Epithelial cell of proximal tubule (primary cell): Measurements from ENCODE around the gene KCTD17. TPM values are rescaled to one million over a fixed set of nuclear protein-coding genes. Genes with fewer than 3 reads are reported as not detected.

Experiments
- DNase-seq: peaks from one replicate; pipeline ENCODE4 v3.0.0-alpha.2; 2011; ENCODE audit warnings: low read depth
- H3K4me3 ChIP-seq: 2 replicates; pipeline ENCODE4 v1.5.1; 2011; ENCODE audit warnings: low read depth, mild to moderate bottlenecking, low read length
- total RNA-seq: library from RNA; depleted of rRNA; stranded (reverse); fragments of >200 nt; gene quantifications from 2 replicates; pipeline ENCODE4 v1.2.3, GENCODE V29; 2015
- TF ChIP-seq, protein P1 (sequence below): conservative IDR thresholded peaks from 2 replicates; pipeline ENCODE4 v1.5.1; 2012; ENCODE audit warnings: low read depth, mild to moderate bottlenecking, low read length

Gene KCTD17
- total RNA-seq, 1 donor from 2014 or later = 35.9 TPM

DNA sequence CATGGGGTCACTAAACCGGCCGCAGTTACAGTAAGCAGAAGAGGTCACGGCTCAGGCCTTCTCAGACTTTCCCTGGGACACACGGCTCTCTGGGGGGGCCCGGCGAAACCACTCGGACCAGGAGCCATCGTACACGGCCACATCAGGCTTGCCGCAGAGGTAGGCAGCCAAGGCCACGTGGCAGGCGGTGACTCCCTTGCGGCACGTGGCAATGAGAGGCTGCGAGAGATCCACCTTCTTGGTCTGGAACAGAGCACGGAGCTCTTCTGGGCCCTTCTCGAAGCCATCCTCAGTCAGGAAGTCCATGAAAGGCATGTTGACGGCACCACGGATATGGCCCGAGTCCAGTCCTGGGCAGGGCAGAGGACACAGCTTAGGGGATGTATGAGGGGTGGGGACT is 40.6 kb upstream of the KCTD17 start:
- no peak for DNase-seq
- TF ChIP-seq, protein P1, sequence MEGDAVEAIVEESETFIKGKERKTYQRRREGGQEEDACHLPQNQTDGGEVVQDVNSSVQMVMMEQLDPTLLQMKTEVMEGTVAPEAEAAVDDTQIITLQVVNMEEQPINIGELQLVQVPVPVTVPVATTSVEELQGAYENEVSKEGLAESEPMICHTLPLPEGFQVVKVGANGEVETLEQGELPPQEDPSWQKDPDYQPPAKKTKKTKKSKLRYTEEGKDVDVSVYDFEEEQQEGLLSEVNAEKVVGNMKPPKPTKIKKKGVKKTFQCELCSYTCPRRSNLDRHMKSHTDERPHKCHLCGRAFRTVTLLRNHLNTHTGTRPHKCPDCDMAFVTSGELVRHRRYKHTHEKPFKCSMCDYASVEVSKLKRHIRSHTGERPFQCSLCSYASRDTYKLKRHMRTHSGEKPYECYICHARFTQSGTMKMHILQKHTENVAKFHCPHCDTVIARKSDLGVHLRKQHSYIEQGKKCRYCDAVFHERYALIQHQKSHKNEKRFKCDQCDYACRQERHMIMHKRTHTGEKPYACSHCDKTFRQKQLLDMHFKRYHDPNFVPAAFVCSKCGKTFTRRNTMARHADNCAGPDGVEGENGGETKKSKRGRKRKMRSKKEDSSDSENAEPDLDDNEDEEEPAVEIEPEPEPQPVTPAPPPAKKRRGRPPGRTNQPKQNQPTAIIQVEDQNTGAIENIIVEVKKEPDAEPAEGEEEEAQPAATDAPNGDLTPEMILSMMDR = no peak
- H3K4me3 ChIP-seq = no peak overlapping the region

DNA sequence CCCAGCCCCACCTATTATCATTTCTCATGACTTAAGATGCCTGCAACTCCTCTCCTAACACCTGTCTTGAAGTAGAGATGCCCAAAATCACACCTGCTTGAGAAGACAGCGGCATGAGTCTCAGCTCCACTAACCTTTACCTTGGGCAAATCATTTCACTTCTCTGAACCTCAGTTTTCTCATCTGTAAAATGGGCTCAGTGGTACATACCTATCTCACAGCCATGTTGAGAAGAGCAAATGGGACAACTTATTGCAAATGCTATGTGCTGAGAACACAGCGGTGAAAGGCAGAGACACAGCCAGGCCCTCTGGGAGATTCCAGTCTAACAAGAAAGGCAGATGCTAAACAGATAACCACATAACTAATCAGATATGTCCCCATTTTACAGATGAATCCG is 40.1 kb upstream of the KCTD17 start:
- TF ChIP-seq, protein P1 = no peak

DNA sequence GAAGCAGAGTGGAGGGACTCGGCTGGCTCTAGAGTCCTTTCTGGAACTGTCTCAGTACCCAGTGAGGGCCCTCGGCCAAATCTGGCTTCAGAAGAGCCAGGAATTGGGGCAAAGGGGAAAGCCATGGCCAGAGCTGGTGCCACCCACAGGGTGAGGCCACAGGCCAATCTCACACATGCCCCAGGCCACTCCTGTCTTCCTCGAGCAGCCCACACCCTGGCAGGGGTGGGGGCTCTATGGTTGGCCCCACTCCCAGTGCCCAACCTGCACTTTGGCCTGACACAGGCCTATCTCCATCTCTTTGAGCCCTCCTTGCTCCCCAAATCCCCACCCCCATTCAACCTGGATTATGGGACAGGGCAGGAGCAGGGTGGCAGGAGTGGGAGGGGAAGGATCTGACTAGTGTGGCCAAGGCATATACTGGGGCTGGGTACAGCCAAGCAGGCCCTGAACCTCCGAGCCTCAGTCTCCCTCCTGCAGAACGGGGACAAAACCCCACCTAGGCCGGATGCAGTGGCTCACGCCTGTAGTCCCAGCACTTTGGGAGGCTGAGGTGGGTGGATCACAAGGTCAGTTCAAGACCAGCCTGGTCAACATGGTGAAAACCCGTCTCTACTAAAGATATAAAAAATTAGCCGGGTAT is 39.2 kb upstream of the KCTD17 start:
- TF ChIP-seq, protein P1 = no peak
- DNase-seq = no peak
- H3K4me3 ChIP-seq = no peak overlapping the region

More for the DNA sequence above, 40.1 kb upstream of the KCTD17 start:
- H3K4me3 ChIP-seq = no peak overlapping the region
- DNase-seq = no peak

DNA sequence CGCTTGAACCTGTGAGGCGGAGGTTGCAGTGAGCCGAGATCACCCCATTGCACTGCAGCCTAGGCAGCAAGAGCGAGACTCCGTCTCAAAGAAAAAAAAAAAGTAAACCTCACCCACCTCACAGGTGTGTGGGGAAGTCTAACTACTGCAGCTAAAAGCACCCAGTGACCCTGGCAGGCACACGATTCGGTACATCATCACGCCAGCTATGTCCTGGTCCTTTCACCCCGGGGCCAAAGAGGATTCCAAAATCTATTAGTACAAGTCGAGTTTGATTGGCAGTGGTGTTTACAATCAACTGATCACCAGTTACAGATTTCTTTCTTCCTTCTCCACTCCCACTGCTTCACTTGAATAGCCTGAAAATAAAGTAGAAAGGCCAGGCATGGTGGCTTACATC is 38.6 kb upstream of the KCTD17 start:
- no peak overlapping the region for H3K4me3 ChIP-seq
- no peak for DNase-seq
- TF ChIP-seq, protein P1 = no peak

DNA sequence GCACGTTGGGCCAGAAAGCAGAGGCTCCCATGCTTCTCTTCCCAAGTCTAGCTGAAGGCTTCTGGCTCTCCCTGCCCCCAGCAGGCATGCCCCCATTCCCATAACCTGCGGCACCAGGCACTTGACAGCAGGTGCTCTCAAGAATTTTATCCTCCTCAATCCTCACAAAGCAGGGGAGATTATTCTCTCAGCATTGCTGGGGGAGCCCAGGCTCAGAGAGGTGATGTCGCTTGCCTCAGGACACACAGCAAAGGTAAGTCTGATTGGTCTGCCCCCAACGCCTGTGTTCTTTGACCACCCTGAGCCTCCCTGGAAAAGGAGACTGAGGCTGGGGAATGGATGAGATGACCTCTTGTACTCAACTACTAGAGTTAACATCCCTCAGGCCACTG is 37.1 kb upstream of the KCTD17 start:
- no peak overlapping the region for H3K4me3 ChIP-seq
- no peak for DNase-seq
- TF ChIP-seq, protein P1 = no peak

DNA sequence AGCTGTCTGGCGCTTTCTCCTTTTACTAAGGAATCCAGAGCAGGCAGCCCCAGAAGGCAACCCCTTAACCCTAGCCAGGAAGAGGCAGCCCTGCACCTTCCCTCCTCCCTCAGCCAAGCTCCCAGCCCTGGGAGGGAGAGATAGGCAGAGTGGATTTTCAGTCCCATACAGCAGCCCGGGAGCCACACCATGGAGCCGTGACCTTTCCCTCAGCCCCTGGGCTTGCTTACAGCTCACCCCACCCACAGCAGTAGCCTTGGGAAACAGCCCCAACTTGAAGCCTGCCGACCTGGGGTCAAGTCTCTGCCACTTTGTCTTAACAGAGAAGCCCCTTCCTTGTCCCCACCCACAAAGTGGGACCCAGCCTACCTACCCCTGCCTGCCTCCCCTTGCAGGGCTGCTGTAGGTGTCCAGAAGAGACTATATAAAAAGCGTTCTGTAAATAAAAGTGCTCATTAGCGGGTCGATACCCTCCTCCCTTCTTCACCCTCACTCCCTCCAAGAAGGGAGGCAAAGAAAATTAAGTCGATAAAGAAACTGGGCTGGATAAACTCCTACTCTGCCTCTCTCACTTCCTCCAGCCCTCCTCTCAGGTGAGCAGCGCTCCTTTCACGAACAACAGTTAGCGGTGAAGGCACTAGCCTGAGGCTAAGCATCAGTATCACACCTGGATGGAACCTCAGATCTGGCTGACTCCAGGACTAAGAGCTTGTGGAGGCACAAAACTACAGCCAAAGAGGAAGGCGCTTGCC is 36.5 kb upstream of the KCTD17 start:
- no peak for DNase-seq
- H3K4me3 ChIP-seq = no peak overlapping the region
- TF ChIP-seq, protein P1 = no peak

DNA sequence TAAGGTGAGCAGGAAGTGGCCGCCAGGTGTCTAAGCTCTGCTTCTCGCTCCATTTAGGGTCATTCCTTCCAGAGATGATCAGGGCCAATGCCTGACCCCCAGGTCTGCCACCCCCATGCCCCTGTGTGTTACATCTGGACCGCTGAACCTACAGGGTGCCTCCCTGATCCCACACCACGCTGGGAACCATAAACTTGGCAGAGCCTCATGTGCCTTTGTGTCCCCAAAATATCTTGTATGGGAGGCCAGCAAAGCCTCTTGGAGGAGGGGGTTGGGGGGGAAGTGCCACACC is 36.0 kb upstream of the KCTD17 start:
- TF ChIP-seq, protein P1 = no peak
- no peak for DNase-seq
- H3K4me3 ChIP-seq = no peak overlapping the region
